Lower leg skin (tissue), 4 donors: Measurements from ENCODE around the gene DCXR. TPM values are rescaled to one million over a fixed set of nuclear protein-coding genes. Genes with fewer than 3 reads are reported as not detected.

Experiments
- DNase-seq, 2 donors: peaks; one replicate each; pipeline ENCODE4 v3.0.0-alpha.2; 2019; ENCODE audit warnings: low spot score in 2 of 2
- H3K4me3 ChIP-seq: fragments of 200-600 bp; sonication (generic); 2 replicates; pipeline ENCODE4 v1.5.1; 2017; ENCODE audit warnings: mild to moderate bottlenecking, low read depth; ENCODE audit not compliant: poor library complexity, severe bottlenecking
- POLR2A ChIP-seq, 2 donors: fragments of 450-650 bp; IDR thresholded peaks; one replicate each; pipeline ENCODE4 v1.6.1; 2016 to 2017; ENCODE audit warnings: antibody characterized with exemption in 2 of 2, mild to moderate bottlenecking in 1 of 2, moderate library complexity in 1 of 2
- WGBS, 2 donors: methylation state at CpG; one replicate each; pipeline ENCODE4 v1.1.5; 2018; 5-methylcytosine and 5-hydroxymethylcytosine counted together
- intact Hi-C: fragments of 100-400 bp; cut with DNase I; formaldehyde crosslinking; loops from one replicate; pipeline ENCODE4 v1.15.0; 2023; ENCODE audit warnings: low total_unique reads
- total RNA-seq, 4 donors: library from RNA; depleted of rRNA; stranded (reverse); fragments of >200 nt; gene quantifications; one replicate each; pipeline ENCODE4 v1.1.0, GENCODE V29; 2016
- TF ChIP-seq, protein P1 (sequence below), 3 donors: fragments of 450-650 bp; IDR thresholded peaks; one replicate each; pipeline ENCODE4 v1.5.1; 2016; ENCODE audit warnings: antibody characterized with exemption in 3 of 3, mild to moderate bottlenecking in 3 of 3, moderate library complexity in 2 of 3

Gene DCXR
- total RNA-seq, 4 donors from 2014 or later = 124 to 199 (median 149) TPM

GRCh38 chr17:81994593-81995462 lies 42.7 kb downstream of the DCXR start:
- DNase-seq = no peak
- 82 to 85% methylated on average over 34 to 36 of the region's 39 CpGs for WGBS, 2 donors
- no peak for TF ChIP-seq POLR2A (IDR thresholded peaks at IDR 0.05)
- TF ChIP-seq, protein P1, sequence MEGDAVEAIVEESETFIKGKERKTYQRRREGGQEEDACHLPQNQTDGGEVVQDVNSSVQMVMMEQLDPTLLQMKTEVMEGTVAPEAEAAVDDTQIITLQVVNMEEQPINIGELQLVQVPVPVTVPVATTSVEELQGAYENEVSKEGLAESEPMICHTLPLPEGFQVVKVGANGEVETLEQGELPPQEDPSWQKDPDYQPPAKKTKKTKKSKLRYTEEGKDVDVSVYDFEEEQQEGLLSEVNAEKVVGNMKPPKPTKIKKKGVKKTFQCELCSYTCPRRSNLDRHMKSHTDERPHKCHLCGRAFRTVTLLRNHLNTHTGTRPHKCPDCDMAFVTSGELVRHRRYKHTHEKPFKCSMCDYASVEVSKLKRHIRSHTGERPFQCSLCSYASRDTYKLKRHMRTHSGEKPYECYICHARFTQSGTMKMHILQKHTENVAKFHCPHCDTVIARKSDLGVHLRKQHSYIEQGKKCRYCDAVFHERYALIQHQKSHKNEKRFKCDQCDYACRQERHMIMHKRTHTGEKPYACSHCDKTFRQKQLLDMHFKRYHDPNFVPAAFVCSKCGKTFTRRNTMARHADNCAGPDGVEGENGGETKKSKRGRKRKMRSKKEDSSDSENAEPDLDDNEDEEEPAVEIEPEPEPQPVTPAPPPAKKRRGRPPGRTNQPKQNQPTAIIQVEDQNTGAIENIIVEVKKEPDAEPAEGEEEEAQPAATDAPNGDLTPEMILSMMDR (IDR thresholded peaks at IDR 0.05) = no peak
- no peak overlapping the region for H3K4me3 ChIP-seq
- intact Hi-C loops = no loop called here

- 95 to 96% methylated on average over 25 to 31 of the region's 37 CpGs for WGBS, 2 donors
- TF ChIP-seq, protein P1 (IDR thresholded peaks at IDR 0.05) = peak in 1 of 3 donors; percentile 33
- TF ChIP-seq POLR2A (IDR thresholded peaks at IDR 0.05) = no peak
- intact Hi-C loops = no loop called here
- DNase-seq = no peak
- no peak overlapping the region for H3K4me3 ChIP-seq
Observed at GRCh38 chr17:81993729-81994592, 43.5 kb downstream of the DCXR start.

DNA sequence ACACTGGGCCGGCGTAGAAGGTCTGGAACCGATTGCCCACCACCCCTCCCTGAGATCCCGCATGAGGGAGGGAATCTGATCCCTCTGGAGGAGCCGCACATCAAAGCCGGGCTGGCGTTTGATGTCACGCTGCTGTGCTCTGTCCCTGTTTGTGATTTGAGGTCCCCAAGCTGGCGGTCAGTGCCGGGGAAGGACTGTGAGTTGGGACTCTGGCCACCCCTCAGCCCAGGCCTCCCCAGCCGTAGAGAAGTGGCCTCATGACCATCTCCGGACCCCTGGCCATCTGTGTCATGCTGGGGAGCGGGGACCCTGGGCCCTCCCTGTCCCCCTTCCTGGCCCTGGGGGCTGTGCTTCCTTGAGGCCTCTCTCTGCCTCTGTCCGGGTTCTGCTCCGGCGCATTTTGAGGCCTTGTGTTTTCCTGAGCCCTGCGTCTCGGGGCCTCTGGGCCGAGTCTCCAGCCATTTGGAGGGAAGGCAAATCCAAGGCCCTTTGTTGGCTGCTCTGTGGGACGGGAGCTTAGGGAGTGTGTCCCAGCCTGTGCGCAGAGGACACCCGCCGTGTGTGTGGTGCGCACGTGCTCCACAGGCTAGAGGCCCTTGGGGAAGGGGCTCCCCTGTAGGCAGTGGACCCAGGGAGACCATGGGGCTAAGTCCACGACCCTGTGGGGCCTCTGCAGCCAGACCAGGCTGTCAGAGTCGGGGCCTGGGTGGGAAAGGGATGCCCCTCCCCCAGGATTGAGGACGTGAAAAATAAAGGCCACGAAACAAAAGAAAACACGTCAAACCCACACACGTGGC lies 45.0 kb downstream of the DCXR start:
- DNase-seq = no peak
- no peak overlapping the region for H3K4me3 ChIP-seq
- 70 to 79% methylated on average over 14 to 23 of the region's 31 CpGs for WGBS, 2 donors
- no peak for TF ChIP-seq POLR2A (IDR thresholded peaks at IDR 0.05)
- TF ChIP-seq, protein P1 (IDR thresholded peaks at IDR 0.05) = no peak
- intact Hi-C loops = no loop called here

DNA sequence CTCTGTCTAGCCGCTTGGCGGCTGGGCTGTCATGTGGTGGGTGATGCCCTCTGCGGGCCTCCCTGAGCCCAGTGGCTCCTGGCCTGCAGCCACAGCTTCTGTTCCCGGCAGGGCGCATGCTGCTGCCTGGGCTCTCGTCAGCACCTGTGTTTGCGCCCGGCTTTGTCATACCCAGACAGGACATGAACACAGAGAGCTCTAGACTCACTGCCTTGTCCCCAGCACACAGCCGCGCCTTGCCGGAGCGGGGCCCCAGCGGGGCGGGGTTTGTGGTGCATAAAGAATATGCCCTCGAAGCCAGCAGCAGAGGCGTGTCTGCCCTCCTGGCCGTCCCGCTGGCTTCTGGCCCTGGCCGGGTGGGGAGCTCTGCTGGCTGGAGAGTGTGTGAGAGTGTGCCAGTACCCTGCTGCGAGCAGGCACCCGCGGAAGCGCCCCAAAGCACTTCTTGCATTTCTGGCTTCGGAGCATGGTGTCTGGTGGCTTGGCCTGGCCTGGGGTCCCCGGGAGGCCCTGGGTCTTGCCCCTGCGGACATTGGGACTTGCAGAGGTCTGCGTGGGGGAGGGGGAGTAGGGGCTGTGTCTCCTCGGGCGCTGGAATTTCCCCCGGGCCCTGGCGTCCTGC lies 45.7 kb downstream of the DCXR start:
- WGBS, 2 donors = 30 to 31% methylated on average over 17 to 29 of the region's 31 CpGs
- intact Hi-C loops = no loop called here
- H3K4me3 ChIP-seq = no peak overlapping the region
- DNase-seq = peak; percentile 53 to 92
- TF ChIP-seq POLR2A (IDR thresholded peaks at IDR 0.05) = no peak
- TF ChIP-seq, protein P1 (IDR thresholded peaks at IDR 0.05) = no peak
